ENCODE results near the gene FLVCR2.
A peak's percentile ranks its signal among the peaks of the same experiment; 100 is the strongest.

Gene FLVCR2

GRCh38 chr14:75578102-75578785, at the start of gene FLVCR2:
TSS of gene FLVCR2 (plus strand) at chr14:75578620. CDS start at chr14:75578973, 353 bp downstream.
- DNase-seq (ENCODE audit: low read depth): peak; percentile 4

- DNase-seq (ENCODE audit: low read depth): no peak
Observed at GRCh38 chr14:75531256-75531655, 47.2 kb upstream of the FLVCR2 start.

GRCh38 chr14:75531660-75532317, 46.6 kb upstream of the FLVCR2 start:
- DNase-seq (ENCODE audit: low read depth): no peak

- DNase-seq (ENCODE audit: low read depth): no peak
Observed at GRCh38 chr14:75533791-75534555, 44.4 kb upstream of the FLVCR2 start.

- no peak for DNase-seq (ENCODE audit: low read depth)
Observed at GRCh38 chr14:75535164-75535898, 43.1 kb upstream of the FLVCR2 start.

GRCh38 chr14:75537071-75537470, 41.3 kb upstream of the FLVCR2 start:
- no peak for DNase-seq (ENCODE audit: low read depth)

GRCh38 chr14:75539162-75539560, 39.3 kb upstream of the FLVCR2 start:
- no peak for DNase-seq (ENCODE audit: low read depth)

GRCh38 chr14:75539561-75540478, 38.6 kb upstream of the FLVCR2 start:
- no peak for DNase-seq (ENCODE audit: low read depth)

- DNase-seq (ENCODE audit: low read depth): no peak
Observed at GRCh38 chr14:75540479-75540851, 38.0 kb upstream of the FLVCR2 start.

- no peak for DNase-seq (ENCODE audit: low read depth)
Observed at GRCh38 chr14:75542588-75543091, 35.8 kb upstream of the FLVCR2 start.

GRCh38 chr14:75543253-75543652, 35.2 kb upstream of the FLVCR2 start:
- DNase-seq (ENCODE audit: low read depth): no peak

- no peak for DNase-seq (ENCODE audit: low read depth)
Observed at GRCh38 chr14:75543786-75544185, 34.6 kb upstream of the FLVCR2 start.

GRCh38 chr14:75545907-75546306, 32.5 kb upstream of the FLVCR2 start:
- no peak for DNase-seq (ENCODE audit: low read depth)

GRCh38 chr14:75547552-75548250, 30.7 kb upstream of the FLVCR2 start:
- no peak for DNase-seq (ENCODE audit: low read depth)

GRCh38 chr14:75548544-75548943, 29.9 kb upstream of the FLVCR2 start:
- DNase-seq (ENCODE audit: low read depth): no peak

GRCh38 chr14:75549169-75549568, 29.3 kb upstream of the FLVCR2 start:
- DNase-seq (ENCODE audit: low read depth): no peak

- no peak for DNase-seq (ENCODE audit: low read depth)
Observed at GRCh38 chr14:75551021-75551420, 27.4 kb upstream of the FLVCR2 start.

GRCh38 chr14:75553157-75553556, 25.3 kb upstream of the FLVCR2 start:
- DNase-seq (ENCODE audit: low read depth): no peak

- no peak for DNase-seq (ENCODE audit: low read depth)
Observed at GRCh38 chr14:75553761-75554364, 24.6 kb upstream of the FLVCR2 start.

GRCh38 chr14:75554482-75554881, 23.9 kb upstream of the FLVCR2 start:
- no peak for DNase-seq (ENCODE audit: low read depth)

All from GM04503 (cell line).